ENCODE measurements around the gene TET2.

The TET2 gene

GRCh38 chr4:105153749-105154148 is 7.1 kb downstream of the TET2 start:
- TF ChIP-seq CTCF (IDR thresholded peaks at IDR 0.05; ENCODE audit: control insufficient read depth, insufficient read depth, low read depth, low read length, missing control alignments) = no peak
- DNase-seq (ENCODE audit: low read depth) = no peak
- H3K4me3 ChIP-seq (ENCODE audit: control insufficient read depth, low read depth, low read length) = no peak overlapping the region

GRCh38 chr4:105154576-105154975 is 7.9 kb downstream of the TET2 start:
- H3K4me3 ChIP-seq (ENCODE audit: control insufficient read depth, low read depth, low read length) = no peak overlapping the region
- no peak for DNase-seq (ENCODE audit: low read depth)
- TF ChIP-seq CTCF (IDR thresholded peaks at IDR 0.05; ENCODE audit: control insufficient read depth, insufficient read depth, low read depth, low read length, missing control alignments) = no peak

- DNase-seq (ENCODE audit: low read depth) = no peak
- no peak for TF ChIP-seq CTCF (IDR thresholded peaks at IDR 0.05; ENCODE audit: control insufficient read depth, insufficient read depth, low read depth, low read length, missing control alignments)
- no peak overlapping the region for H3K4me3 ChIP-seq (ENCODE audit: control insufficient read depth, low read depth, low read length)
These were observed 8.8 kb downstream of the TET2 start for GRCh38 chr4:105155426-105155825.

- H3K4me3 ChIP-seq (ENCODE audit: control insufficient read depth, low read depth, low read length) = no peak overlapping the region
- no peak for TF ChIP-seq CTCF (IDR thresholded peaks at IDR 0.05; ENCODE audit: control insufficient read depth, insufficient read depth, low read depth, low read length, missing control alignments)
- no peak for DNase-seq (ENCODE audit: low read depth)
These were observed 12.2 kb downstream of the TET2 start for GRCh38 chr4:105158837-105159236.

- H3K4me3 ChIP-seq (ENCODE audit: control insufficient read depth, low read depth, low read length) = no peak overlapping the region
- TF ChIP-seq CTCF (IDR thresholded peaks at IDR 0.05; ENCODE audit: control insufficient read depth, insufficient read depth, low read depth, low read length, missing control alignments) = no peak
- no peak for DNase-seq (ENCODE audit: low read depth)
These were observed 15.6 kb downstream of the TET2 start for GRCh38 chr4:105162123-105162796.

GRCh38 chr4:105164548-105164947 is 17.9 kb downstream of the TET2 start:
- no peak for DNase-seq (ENCODE audit: low read depth)
- no peak overlapping the region for H3K4me3 ChIP-seq (ENCODE audit: control insufficient read depth, low read depth, low read length)
- no peak for TF ChIP-seq CTCF (IDR thresholded peaks at IDR 0.05; ENCODE audit: control insufficient read depth, insufficient read depth, low read depth, low read length, missing control alignments)

Measured in AG09309 (cell line).